DOHH2 (cell line): ENCODE measurements around the gene CRYBA2.

ENCODE experiments used
- EZH2phosphoT487 ChIP-seq: fragments of 200-600 bp; sonication (generic); IDR thresholded peaks from 2 replicates; pipeline ENCODE4 v1.6.1; 2017; ENCODE audit warnings: borderline replicate concordance, mild to moderate bottlenecking, antibody characterized with exemption, low read length, moderate library complexity, mixed read lengths
- TF ChIP-seq, protein P1 (sequence below): fragments of 200-600 bp; sonication (generic); IDR thresholded peaks from one replicate; pipeline ENCODE4 v1.5.1; 2014; ENCODE audit warnings: antibody characterized with exemption, mild to moderate bottlenecking, low read depth, low read length; ENCODE audit not compliant: poor library complexity, severe bottlenecking

DNA sequence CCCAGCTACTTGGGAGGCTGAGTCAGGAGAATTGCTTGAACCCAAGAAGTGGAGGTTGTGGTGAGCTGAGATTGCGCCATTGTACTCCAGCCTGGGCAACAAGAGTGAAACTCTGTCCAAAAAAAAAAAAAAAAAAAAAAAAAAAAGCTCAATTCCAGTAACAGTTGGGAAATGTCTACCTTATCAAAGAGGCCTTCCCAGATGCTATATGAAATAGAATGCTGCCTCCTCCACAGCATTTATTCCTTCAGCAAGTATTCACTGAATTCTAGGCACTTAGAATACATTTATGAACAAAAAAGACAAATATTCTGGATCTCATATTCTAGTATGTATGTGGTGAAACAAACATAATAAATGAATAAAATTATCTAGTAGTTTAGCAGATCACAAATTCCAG, 46.6 kb downstream of the CRYBA2 start:
- TF ChIP-seq, protein P1, sequence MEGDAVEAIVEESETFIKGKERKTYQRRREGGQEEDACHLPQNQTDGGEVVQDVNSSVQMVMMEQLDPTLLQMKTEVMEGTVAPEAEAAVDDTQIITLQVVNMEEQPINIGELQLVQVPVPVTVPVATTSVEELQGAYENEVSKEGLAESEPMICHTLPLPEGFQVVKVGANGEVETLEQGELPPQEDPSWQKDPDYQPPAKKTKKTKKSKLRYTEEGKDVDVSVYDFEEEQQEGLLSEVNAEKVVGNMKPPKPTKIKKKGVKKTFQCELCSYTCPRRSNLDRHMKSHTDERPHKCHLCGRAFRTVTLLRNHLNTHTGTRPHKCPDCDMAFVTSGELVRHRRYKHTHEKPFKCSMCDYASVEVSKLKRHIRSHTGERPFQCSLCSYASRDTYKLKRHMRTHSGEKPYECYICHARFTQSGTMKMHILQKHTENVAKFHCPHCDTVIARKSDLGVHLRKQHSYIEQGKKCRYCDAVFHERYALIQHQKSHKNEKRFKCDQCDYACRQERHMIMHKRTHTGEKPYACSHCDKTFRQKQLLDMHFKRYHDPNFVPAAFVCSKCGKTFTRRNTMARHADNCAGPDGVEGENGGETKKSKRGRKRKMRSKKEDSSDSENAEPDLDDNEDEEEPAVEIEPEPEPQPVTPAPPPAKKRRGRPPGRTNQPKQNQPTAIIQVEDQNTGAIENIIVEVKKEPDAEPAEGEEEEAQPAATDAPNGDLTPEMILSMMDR, result no peak
- no peak for TF ChIP-seq EZH2phosphoT487
